CD14-positive monocyte (primary cell): ENCODE measurements around the gene CLDN9. TPM values are rescaled to one million over a fixed set of nuclear protein-coding genes. Genes with fewer than 3 reads are reported as not detected.

Source experiments
- DNase-seq, 3 donors: peaks; one replicate each; pipeline ENCODE4 v3.0.0-alpha.2; 2011 to 2022
- H2AFZ ChIP-seq: 2 replicates; pipeline ENCODE4 v1.6.0; 2012; ENCODE audit warnings: mild to moderate bottlenecking, low read depth, low read length, inconsistent platforms; ENCODE audit not compliant: insufficient read depth, poor library complexity, severe bottlenecking
- H3K27ac ChIP-seq, 2 donors: 1 replicate in 1 of 2; 2 replicates in 1 of 2; pipeline ENCODE4 v1.5.1; 2012 to 2013; ENCODE audit warnings: low read length in 2 of 2, control low read depth in 1 of 2, inconsistent platforms in 1 of 2, low read depth in 1 of 2, mild to moderate bottlenecking in 1 of 2
- H3K27me3 ChIP-seq, 2 donors: one replicate each; pipeline versions ENCODE4 v1.6.0 to v1.6.1; 2011 to 2013; ENCODE audit warnings: low read length in 2 of 2; ENCODE audit not compliant: control insufficient read depth in 2 of 2, insufficient read depth in 2 of 2
- H3K36me3 ChIP-seq, 2 donors: replicated peaks in 1 of 2; 1 replicate in 1 of 2; 2 replicates in 1 of 2; pipeline versions ENCODE4 v1.5.1 to v1.6.1; 2012 to 2013; ENCODE audit warnings: low read length in 2 of 2, control low read depth in 1 of 2, inconsistent platforms in 1 of 2, mild to moderate bottlenecking in 1 of 2; ENCODE audit not compliant: insufficient read depth in 2 of 2, control insufficient read depth in 1 of 2
- H3K4me1 ChIP-seq, 2 donors: 1 replicate in 1 of 2; 2 replicates in 1 of 2; pipeline versions ENCODE4 v1.5.1 to v1.6.1; 2012 to 2013; ENCODE audit warnings: low read length in 2 of 2, control low read depth in 1 of 2, inconsistent platforms in 1 of 2, mild to moderate bottlenecking in 1 of 2, moderate library complexity in 1 of 2; ENCODE audit not compliant: insufficient read depth in 2 of 2, control insufficient read depth in 1 of 2
- H3K4me2 ChIP-seq: replicated peaks from 2 replicates; pipeline ENCODE3; 2012; ENCODE audit warnings: low read length, moderate library complexity, mild to moderate bottlenecking; ENCODE audit not compliant: poor library complexity, severe bottlenecking; ENCODE audit errors: extremely low read depth
- H3K4me3 ChIP-seq, 3 experiments: fragments of 200-600 bp in 1 of 3; sonication (generic) in 1 of 3; replicated peaks in 1 of 3; 1 replicate in 2 of 3; 2 replicates in 1 of 3; pipeline ENCODE4 v1.5.1; 2011 to 2013; ENCODE audit warnings: low read length in 3 of 3, mild to moderate bottlenecking in 3 of 3, control low read depth in 2 of 3, low read depth in 2 of 3, inconsistent platforms in 1 of 3, moderate library complexity in 1 of 3
- H3K79me2 ChIP-seq: 2 replicates; pipeline ENCODE4 v1.6.0; 2012; ENCODE audit warnings: mild to moderate bottlenecking, control low read depth, inconsistent platforms, low read length, moderate library complexity; ENCODE audit not compliant: insufficient read depth
- H3K9ac ChIP-seq: 2 replicates; pipeline ENCODE4 v1.6.0; 2017; ENCODE audit warnings: low read length, mild to moderate bottlenecking; ENCODE audit not compliant: insufficient read depth, poor library complexity, severe bottlenecking
- H3K9me3 ChIP-seq, 2 donors: replicated peaks in 1 of 2; 1 replicate in 1 of 2; 2 replicates in 1 of 2; pipeline versions ENCODE4 v1.5.1 to v1.6.1; 2012 to 2013; ENCODE audit warnings: low read length in 2 of 2, control low read depth in 1 of 2; ENCODE audit not compliant: control insufficient read depth in 1 of 2, insufficient read depth in 1 of 2
- H4K20me1 ChIP-seq: 2 replicates; pipeline ENCODE4 v1.6.0; 2012; ENCODE audit warnings: mild to moderate bottlenecking, low read length, control low read depth, moderate library complexity; ENCODE audit not compliant: insufficient read depth
- H3K27ac Mint-ChIP-seq, 7 donors: one replicate each; pipeline ENCODE4 v1.8.0; 2020; ENCODE audit warnings: mild to moderate bottlenecking in 7 of 7, mixed read lengths in 7 of 7, moderate library complexity in 6 of 7, inconsistent platforms in 2 of 7
- H3K27me3 Mint-ChIP-seq, 3 donors: one replicate each; pipeline ENCODE4 v1.8.0; 2021 to 2022; ENCODE audit warnings: low read depth in 3 of 3, mild to moderate bottlenecking in 3 of 3, mixed read lengths in 3 of 3, moderate library complexity in 3 of 3, inconsistent platforms in 1 of 3
- H3K36me3 Mint-ChIP-seq, 2 donors: one replicate each; pipeline ENCODE4 v1.8.0; 2020; ENCODE audit warnings: mixed read lengths in 2 of 2, inconsistent platforms in 1 of 2, mild to moderate bottlenecking in 1 of 2
- H3K4me1 Mint-ChIP-seq: one replicate; pipeline ENCODE4 v1.8.0; 2020; ENCODE audit warnings: mild to moderate bottlenecking, mixed read lengths
- H3K4me3 Mint-ChIP-seq, 2 donors: one replicate each; pipeline ENCODE4 v1.8.0; 2020; ENCODE audit warnings: mild to moderate bottlenecking in 2 of 2, mixed read lengths in 2 of 2, moderate library complexity in 1 of 2
- H3K9me3 Mint-ChIP-seq, 7 donors: one replicate each; pipeline ENCODE4 v1.8.0; 2020 to 2022; ENCODE audit warnings: mixed read lengths in 7 of 7, mild to moderate bottlenecking in 6 of 7, moderate library complexity in 6 of 7, inconsistent platforms in 2 of 7
- CTCF ChIP-seq: fragments of 200-600 bp; IDR thresholded peaks from one replicate; pipeline ENCODE4 v1.8.0; 2022; ENCODE audit warnings: antibody characterized with exemption, mild to moderate bottlenecking
- WGBS: methylation state at CpG from one replicate; pipeline ENCODE4 v1.1.5; 2013; ENCODE audit warnings: missing lambda C conversion rate; ENCODE audit not compliant: insufficient coverage; 5-methylcytosine and 5-hydroxymethylcytosine counted together
- intact Hi-C, 2 donors: fragments of 100-400 bp; cut with micrococcal nuclease; formaldehyde crosslinking; loops; one replicate each; pipeline versions ENCODE4 v1.15.0 to v1.15.1; 2023
- polyA plus RNA-seq, 3 donors: library from polyadenylated mRNA; depleted of rRNA in 1 of 3; unstranded in 2 of 3; stranded (reverse) in 1 of 3; fragments of 300-500 nt in 2 of 3; fragments of >200 nt in 1 of 3; fragmentation: Illumina TruSeq in 2 of 3; gene quantifications; 1 replicate in 2 of 3; 2 replicates in 1 of 3; pipeline ENCODE4 v1.2.3, GENCODE V29; 2012 to 2021

The CLDN9 gene
- polyA plus RNA-seq, 3 donors, result 2.1 TPM; not detected in 2

- 94% methylated on average over 8 of the region's 12 CpGs for WGBS
- peaks cover 12 to 20% of the 10 kb centered on the region in 2 donors for H3K4me1 ChIP-seq
- H3K27me3 Mint-ChIP-seq, result peaks cover 43 to 64% (median 49%) of the 10 kb centered on the region in 3 donors
- H3K4me3 Mint-ChIP-seq, result peak overlapping the region in 1 of 2 donors; percentile 55
- H3K27ac Mint-ChIP-seq, result no peak overlapping the region
- H2AFZ ChIP-seq, result no peak overlapping the region
- H3K9me3 ChIP-seq, result no peaks in the 10 kb centered on the region
- H3K79me2 ChIP-seq, result no peaks in the 10 kb centered on the region
- no peak overlapping the region for H3K4me3 ChIP-seq
- H3K27ac ChIP-seq, result no peak overlapping the region
- TF ChIP-seq CTCF, result no peak
- no peaks in the 10 kb centered on the region for H3K36me3 ChIP-seq
- intact Hi-C loops, result loop anchor here in 1 of 2 donors (2.0 kb wide), 1 partner anchor 13 kb away; no protein-coding TSS in a partner anchor
- H3K27me3 ChIP-seq, result peaks cover 0 to 50% of the 10 kb centered on the region in 2 donors
- H3K4me2 ChIP-seq, result no peak overlapping the region
- no peaks in the 10 kb centered on the region for H4K20me1 ChIP-seq
- no peak overlapping the region for H3K9ac ChIP-seq
- peaks cover 0 to 2% (median 0%) of the 10 kb centered on the region in 7 donors for H3K9me3 Mint-ChIP-seq
- no peak for DNase-seq
- H3K36me3 Mint-ChIP-seq, result no peaks in the 10 kb centered on the region
- peaks cover 19% of the 10 kb centered on the region for H3K4me1 Mint-ChIP-seq
Observed at GRCh38 chr16:3013998-3014690, 1.4 kb downstream of the CLDN9 start.

GRCh38 chr16:3014971-3015370 lies 2.2 kb downstream of the CLDN9 start:
- Mint-ChIP-seq H3K27ac (no peak overlapping the region), H3K9me3 (peaks cover 0 to 3% (median 0%) of the 10 kb centered on the region in 7 donors), H3K36me3 (no peaks in the 10 kb centered on the region), H3K4me3 (no peak overlapping the region), H3K4me1 (peaks cover 18% of the 10 kb centered on the region), H3K27me3 (peaks cover 47 to 69% (median 54%) of the 10 kb centered on the region in 3 donors)
- H3K79me2 ChIP-seq, result no peaks in the 10 kb centered on the region
- H3K27ac ChIP-seq, result no peak overlapping the region
- peaks cover 0 to 51% of the 10 kb centered on the region in 2 donors for H3K27me3 ChIP-seq
- no peaks in the 10 kb centered on the region for H4K20me1 ChIP-seq
- H3K4me3 ChIP-seq, result no peak overlapping the region
- WGBS, result 94% methylated on average over 2 of the region's 6 CpGs
- no peak overlapping the region for H3K4me2 ChIP-seq
- peaks cover 15 to 19% of the 10 kb centered on the region in 2 donors for H3K4me1 ChIP-seq
- intact Hi-C loops, result loop anchor here in 1 of 2 donors (2.0 kb wide), 1 partner anchor 14 kb away; no protein-coding TSS in a partner anchor
- H3K9ac ChIP-seq, result no peak overlapping the region
- no peaks in the 10 kb centered on the region for H3K9me3 ChIP-seq
- H2AFZ ChIP-seq, result no peak overlapping the region
- no peak for DNase-seq
- H3K36me3 ChIP-seq, result no peaks in the 10 kb centered on the region
- no peak for TF ChIP-seq CTCF
